MCF 10A (cell line): Measurements from ENCODE around the gene ZNF174. TPM values are rescaled to one million over a fixed set of nuclear protein-coding genes. Genes with fewer than 3 reads are reported as not detected.

Source experiments
- BruUV-seq: library from RNA; stranded (reverse); fragments of 400-500 nt; replicated peaks from 2 replicates; lab custom pipeline; 2021; lab: Mats Ljungman, UMichigan
- CTCF ChIA-PET: fragments of 300-600 bp; sonication (Branson Sonifier 250); formaldehyde crosslinking; extraction: SDS; loops from one replicate; lab custom pipeline; 2021; ENCODE audit warnings: antibody characterized with exemption, inconsistent platforms; lab: Yijun Ruan, JAX
- POLR2A ChIA-PET: fragments of 300-600, 350-650 bp; sonication (Branson Sonifier 250); formaldehyde crosslinking; extraction: SDS; loops from one replicate; lab custom pipeline; 2020; ENCODE audit warnings: antibody characterized with exemption, inconsistent platforms; lab: Yijun Ruan, JAX
- DNase-seq: peaks from one replicate; pipeline ENCODE4 v3.0.0-alpha.2; 2018; ENCODE audit not compliant: unreplicated experiment
- H3K27ac Mint-ChIP-seq: one replicate; pipeline ENCODE4 v1.8.0; 2022; ENCODE audit warnings: mild to moderate bottlenecking, low read depth, mixed read lengths; ENCODE audit not compliant: unreplicated experiment
- H3K27me3 Mint-ChIP-seq: one replicate; pipeline ENCODE4 v1.8.0; 2022; ENCODE audit warnings: mixed read lengths; ENCODE audit not compliant: insufficient read depth, unreplicated experiment
- H3K36me3 Mint-ChIP-seq: one replicate; pipeline ENCODE4 v1.8.0; 2022; ENCODE audit warnings: mild to moderate bottlenecking, moderate library complexity, mixed read lengths; ENCODE audit not compliant: insufficient read depth, unreplicated experiment
- H3K4me1 Mint-ChIP-seq: one replicate; pipeline ENCODE4 v1.8.0; 2022; ENCODE audit warnings: mixed read lengths; ENCODE audit not compliant: insufficient read depth, unreplicated experiment
- H3K4me3 Mint-ChIP-seq: one replicate; pipeline ENCODE4 v1.8.0; 2022; ENCODE audit warnings: mild to moderate bottlenecking, moderate library complexity, mixed read lengths; ENCODE audit not compliant: unreplicated experiment
- H3K9me3 Mint-ChIP-seq: one replicate; pipeline ENCODE4 v1.8.0; 2022; ENCODE audit warnings: mixed read lengths; ENCODE audit not compliant: unreplicated experiment
- intact Hi-C: fragments of 100-400 bp; cut with micrococcal nuclease; formaldehyde crosslinking; loops from 2 replicates; pipeline ENCODE4 v1.14.1; 2022
- total RNA-seq: library from RNA; stranded (reverse); gene quantifications from 2 replicates; pipeline ENCODE4 v1.2.3, GENCODE V29; 2022
- TF ChIP-seq, protein P1 (sequence below): fragments of 200-600 bp; IDR thresholded peaks from one replicate; pipeline ENCODE4 v1.8.0; 2022; ENCODE audit warnings: antibody characterized with exemption, mild to moderate bottlenecking; ENCODE audit not compliant: unreplicated experiment

The ZNF174 gene
- total RNA-seq, 1 experiment from 2014 or later: 7.5 TPM

- POLR2A ChIA-PET: interaction anchor here (0.7 to 2.6 kb wide), 3 partner anchors 8 to 36 kb away, joined by 3 to 10 read pairs (median 4); partner anchors contain the start of genes ZNF174 and ZSCAN32
- intact Hi-C loops: no loop called here
- CTCF ChIA-PET: interaction anchor here (0.7 kb wide), 1 partner anchor 34 kb away, joined by 3 read pairs; no protein-coding TSS in a partner anchor
- Mint-ChIP-seq H3K9me3 (peaks cover 18% of the 10 kb centered on the region), H3K4me3 (no peak overlapping the region), H3K27ac (no peak overlapping the region), H3K36me3 (peaks cover 51% of the 10 kb centered on the region), H3K27me3 (no peaks in the 10 kb centered on the region), H3K4me1 (no peaks in the 10 kb centered on the region)
- no peak for DNase-seq
- TF ChIP-seq, protein P1, sequence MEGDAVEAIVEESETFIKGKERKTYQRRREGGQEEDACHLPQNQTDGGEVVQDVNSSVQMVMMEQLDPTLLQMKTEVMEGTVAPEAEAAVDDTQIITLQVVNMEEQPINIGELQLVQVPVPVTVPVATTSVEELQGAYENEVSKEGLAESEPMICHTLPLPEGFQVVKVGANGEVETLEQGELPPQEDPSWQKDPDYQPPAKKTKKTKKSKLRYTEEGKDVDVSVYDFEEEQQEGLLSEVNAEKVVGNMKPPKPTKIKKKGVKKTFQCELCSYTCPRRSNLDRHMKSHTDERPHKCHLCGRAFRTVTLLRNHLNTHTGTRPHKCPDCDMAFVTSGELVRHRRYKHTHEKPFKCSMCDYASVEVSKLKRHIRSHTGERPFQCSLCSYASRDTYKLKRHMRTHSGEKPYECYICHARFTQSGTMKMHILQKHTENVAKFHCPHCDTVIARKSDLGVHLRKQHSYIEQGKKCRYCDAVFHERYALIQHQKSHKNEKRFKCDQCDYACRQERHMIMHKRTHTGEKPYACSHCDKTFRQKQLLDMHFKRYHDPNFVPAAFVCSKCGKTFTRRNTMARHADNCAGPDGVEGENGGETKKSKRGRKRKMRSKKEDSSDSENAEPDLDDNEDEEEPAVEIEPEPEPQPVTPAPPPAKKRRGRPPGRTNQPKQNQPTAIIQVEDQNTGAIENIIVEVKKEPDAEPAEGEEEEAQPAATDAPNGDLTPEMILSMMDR: no peak
- no TSS peak for BruUV-seq
Measured at GRCh38 chr16:3408561-3409197, 7.7 kb downstream of the ZNF174 start.

GRCh38 chr16:3413730-3414379, 12.8 kb downstream of the ZNF174 start:
- CTCF ChIA-PET: interaction anchor here (0.6 kb wide), 1 partner anchor 60 kb away, joined by 3 read pairs; no protein-coding TSS in a partner anchor
- H3K9me3 Mint-ChIP-seq: no peaks in the 10 kb centered on the region
- H3K36me3 Mint-ChIP-seq: peaks cover 5% of the 10 kb centered on the region
- TF ChIP-seq, protein P1: no peak
- no peaks in the 10 kb centered on the region for H3K4me1 Mint-ChIP-seq
- no peak overlapping the region for H3K27ac Mint-ChIP-seq
- H3K4me3 Mint-ChIP-seq: no peak overlapping the region
- no TSS peak for BruUV-seq
- H3K27me3 Mint-ChIP-seq: no peaks in the 10 kb centered on the region
- POLR2A ChIA-PET: no interaction called here
- DNase-seq: no peak
- intact Hi-C loops: no loop called here

DNA sequence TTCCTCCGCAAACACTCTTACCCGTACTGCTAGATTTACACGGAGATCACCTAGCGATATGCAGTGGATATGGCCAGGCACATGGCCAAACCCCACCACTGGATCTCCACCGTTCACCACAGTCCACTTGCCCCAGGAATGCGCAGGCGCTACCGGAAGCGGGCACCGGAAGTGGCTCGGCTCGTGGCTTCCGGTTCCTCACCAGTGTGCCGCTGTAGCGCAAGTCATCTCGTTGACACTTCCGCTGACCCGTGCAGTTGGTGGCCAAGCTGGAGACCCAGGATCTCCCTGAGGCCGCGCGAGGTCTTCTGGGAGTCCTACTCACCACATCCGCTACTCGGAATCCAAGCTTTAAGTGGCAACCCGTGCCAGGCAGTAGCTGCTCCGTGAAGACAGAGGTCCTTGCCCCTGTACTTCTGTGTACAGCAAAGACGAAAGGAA, 30.8 kb downstream of the ZNF174 start:
- Mint-ChIP-seq H3K27me3 (peaks cover 23% of the 10 kb centered on the region), H3K9me3 (no peaks in the 10 kb centered on the region), H3K36me3 (peaks cover 13% of the 10 kb centered on the region), H3K4me1 (no peaks in the 10 kb centered on the region), H3K4me3 (no peak overlapping the region), H3K27ac (no peak overlapping the region)
- ChIA-PET CTCF (interaction anchor here (0.7 to 1.0 kb wide), 2 partner anchors 12 to 81 kb away, joined by 3 read pairs; no protein-coding TSS in a partner anchor), POLR2A (interaction anchor here (1.3 to 3.3 kb wide), 2 partner anchors 12 to 25 kb away, joined by 3 to 10 read pairs; partner anchors contain the start of genes NAA60 and ZNF597)
- DNase-seq: no peak
- BruUV-seq: no TSS peak
- TF ChIP-seq, protein P1: no peak
- intact Hi-C loops: no loop called here

DNA sequence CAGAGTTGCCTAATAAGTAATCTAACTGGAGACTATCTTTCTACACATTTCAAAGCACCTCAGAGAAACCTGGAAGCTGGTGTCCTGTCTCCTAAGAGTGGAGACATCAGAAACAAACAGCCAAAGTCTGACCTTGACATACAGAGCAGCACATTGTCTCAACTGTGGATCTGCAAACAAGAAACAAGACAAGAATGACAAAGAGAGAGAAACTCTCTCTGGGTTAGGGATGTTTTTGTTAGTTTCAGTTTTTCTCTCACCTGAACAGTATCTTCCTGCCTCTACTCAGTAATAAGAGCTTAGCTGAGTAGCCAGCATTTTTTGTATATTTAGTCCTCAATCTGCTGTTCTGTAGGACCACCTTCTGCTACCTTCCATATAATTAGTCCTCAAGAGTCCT, 33.4 kb downstream of the ZNF174 start:
- no TSS peak for BruUV-seq
- no peaks in the 10 kb centered on the region for H3K4me1 Mint-ChIP-seq
- intact Hi-C loops: no loop called here

More for the DNA sequence above, 33.4 kb downstream of the ZNF174 start:
- H3K27ac Mint-ChIP-seq: no peak overlapping the region
- TF ChIP-seq, protein P1: no peak
- DNase-seq: no peak
- no peak overlapping the region for H3K4me3 Mint-ChIP-seq
- peaks cover 15% of the 10 kb centered on the region for H3K36me3 Mint-ChIP-seq
- peaks cover 23% of the 10 kb centered on the region for H3K27me3 Mint-ChIP-seq
- POLR2A ChIA-PET: interaction anchor here (1.6 kb wide), 1 partner anchor 10 kb away, joined by 3 read pairs; no protein-coding TSS in a partner anchor
- H3K9me3 Mint-ChIP-seq: no peaks in the 10 kb centered on the region
- CTCF ChIA-PET: no interaction called here
